ENCODE data around the gene NIPAL4.

NIPAL4 gene

DNA sequence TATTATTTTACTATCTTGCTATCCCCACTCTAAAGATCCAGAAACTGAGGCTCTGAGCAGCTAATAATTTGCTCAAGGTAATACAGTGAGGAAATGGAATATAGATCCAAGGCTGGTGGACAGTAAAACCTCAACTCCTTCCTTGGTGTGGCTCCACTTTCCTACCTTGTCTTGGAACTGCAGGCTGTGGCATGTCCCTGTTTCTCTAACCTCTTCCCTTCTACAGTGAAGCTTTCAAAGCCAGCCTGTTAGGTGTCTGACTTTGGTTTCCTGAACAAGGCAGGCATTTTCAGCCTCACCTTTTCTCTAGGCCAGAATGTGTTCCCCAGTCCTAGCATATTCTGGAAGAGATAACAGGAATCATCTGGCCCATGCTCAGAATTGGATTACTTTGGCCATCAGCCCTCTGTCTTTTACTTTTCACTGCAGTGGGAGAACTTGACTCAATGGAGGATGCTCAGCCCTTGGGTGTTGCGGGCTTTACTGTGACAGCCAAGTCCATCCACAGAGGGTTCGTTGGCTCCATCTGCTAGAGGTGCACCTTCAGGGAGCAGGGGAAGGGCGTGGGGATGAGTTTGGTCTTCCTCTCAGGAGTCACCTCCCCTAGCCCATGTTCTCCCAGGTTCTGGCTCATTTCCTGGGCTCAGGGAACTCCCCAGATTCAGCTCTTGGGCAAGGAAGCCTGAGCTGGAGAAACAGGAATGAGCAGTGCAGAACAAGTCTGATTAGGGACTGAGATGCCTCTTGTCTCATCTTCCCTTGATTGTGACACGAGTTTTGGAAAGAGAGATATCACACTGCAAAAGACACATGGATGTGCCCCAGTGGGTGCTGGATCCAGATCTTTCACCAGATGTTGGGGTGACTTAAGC lies 1.1 kb downstream of the NIPAL4 start:
- in situ Hi-C loops (cut with HindIII; ENCODE audit: low sequenced_read_pairs), result no loop called here

DNA sequence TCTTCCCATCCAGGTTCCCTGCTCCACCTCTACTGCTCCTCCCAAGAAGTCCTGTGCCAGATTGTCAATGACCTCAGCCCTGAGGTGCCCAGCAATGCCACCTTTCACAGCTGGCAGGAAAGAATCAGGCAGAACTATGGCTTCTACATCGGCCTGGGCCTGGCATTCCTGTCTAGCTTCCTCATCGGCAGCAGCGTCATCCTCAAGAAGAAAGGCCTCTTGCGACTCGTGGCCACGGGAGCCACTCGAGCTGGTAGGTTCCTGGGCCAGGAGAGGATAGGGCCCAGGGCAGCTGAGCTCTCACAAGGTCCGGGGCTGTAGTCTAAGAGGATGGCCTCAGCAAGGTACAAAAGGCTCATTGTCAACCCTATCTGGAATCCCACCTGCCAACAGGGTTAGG lies 3.1 kb downstream of the NIPAL4 start:
- in situ Hi-C loops (cut with HindIII; ENCODE audit: low sequenced_read_pairs), result no loop called here

DNA sequence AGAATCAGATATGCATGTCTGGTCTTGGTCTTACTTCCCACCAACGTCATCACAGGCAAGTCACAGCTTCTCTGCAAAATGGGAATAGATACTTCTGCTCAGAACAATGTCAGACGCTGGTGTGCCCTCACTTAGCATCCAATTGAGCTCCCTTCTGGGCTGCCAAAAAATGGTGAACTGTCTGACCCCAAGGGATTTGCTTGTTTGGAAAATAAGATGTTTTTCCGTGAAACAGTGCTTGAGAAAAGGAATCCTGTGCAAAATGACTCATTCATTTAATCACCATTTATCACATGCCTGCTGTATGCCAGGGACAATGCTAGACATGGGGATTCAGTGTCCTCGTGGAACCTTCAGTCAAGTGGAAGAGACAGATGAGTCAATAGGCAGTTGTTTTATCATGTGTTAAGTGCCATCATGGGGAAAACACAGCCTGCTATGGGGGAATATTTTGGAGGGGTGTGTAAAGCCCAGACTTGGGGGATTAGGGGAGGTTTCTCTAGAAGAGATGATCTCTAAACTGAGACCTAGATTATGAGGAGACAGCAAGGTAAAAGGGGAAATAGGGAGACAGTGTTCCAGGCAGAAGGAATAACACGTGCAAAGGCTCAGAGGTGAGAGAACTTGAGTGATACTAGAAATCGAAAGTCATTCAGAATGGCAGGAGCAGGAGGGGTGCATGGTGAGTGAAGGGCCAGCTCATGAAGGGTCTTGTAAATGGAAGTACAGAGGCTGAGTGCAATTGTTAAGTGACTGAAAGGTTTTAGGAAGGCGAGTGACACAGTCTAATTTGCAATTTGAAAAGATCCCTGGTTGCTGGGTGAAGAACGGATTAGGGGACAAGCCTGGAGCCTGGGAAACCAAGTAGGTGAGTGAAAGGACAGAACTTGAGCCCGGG lies 3.9 kb downstream of the NIPAL4 start:
- in situ Hi-C loops (cut with HindIII; ENCODE audit: low sequenced_read_pairs), result no loop called here

DNA sequence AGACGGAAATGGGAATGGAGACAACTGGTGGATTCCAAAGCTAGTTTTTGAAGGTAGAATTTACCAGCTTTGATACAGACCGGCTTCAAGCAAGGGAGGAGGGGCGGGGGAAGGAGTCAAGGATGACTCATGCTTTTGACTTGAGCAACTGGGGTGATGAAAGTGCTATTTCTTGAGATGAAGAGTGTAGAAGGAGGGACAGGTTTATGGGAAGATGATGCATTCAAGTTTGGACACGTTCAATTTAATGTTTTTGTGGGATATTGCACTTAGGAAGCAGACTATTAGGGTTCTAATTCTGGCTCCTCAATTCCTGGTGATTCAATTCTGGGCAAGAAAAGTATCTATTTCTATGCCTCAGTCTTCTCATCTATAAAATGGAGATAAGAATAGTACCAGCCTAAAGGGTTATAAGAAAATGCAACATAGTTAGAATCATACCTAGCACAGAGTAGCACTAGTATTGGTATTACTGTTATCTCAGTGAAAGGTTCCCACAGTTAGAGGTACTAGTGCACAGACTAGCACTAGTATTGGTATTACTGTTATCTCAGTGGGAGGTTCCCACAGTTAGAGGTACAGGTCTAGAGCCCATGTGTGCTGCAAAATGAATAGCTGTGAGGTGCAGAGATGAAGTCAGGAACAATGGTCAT lies 4.6 kb downstream of the NIPAL4 start:
- in situ Hi-C loops (cut with HindIII; ENCODE audit: low sequenced_read_pairs), result no loop called here

GRCh38 chr5:157468293-157468965 lies 8.4 kb downstream of the NIPAL4 start:
- in situ Hi-C loops (cut with HindIII; ENCODE audit: low sequenced_read_pairs), result no loop called here

- in situ Hi-C loops (cut with HindIII; ENCODE audit: low sequenced_read_pairs), result no loop called here
Observed at GRCh38 chr5:157469073-157469472, 9.1 kb downstream of the NIPAL4 start.

- in situ Hi-C loops (cut with HindIII; ENCODE audit: low sequenced_read_pairs), result no loop called here
Observed at GRCh38 chr5:157469687-157470086, 9.7 kb downstream of the NIPAL4 start.

GRCh38 chr5:157470631-157471030 lies 10.6 kb downstream of the NIPAL4 start:
- in situ Hi-C loops (cut with HindIII; ENCODE audit: low sequenced_read_pairs), result no loop called here

GRCh38 chr5:157471709-157472108 lies 11.7 kb downstream of the NIPAL4 start:
- in situ Hi-C loops (cut with HindIII; ENCODE audit: low sequenced_read_pairs), result no loop called here

DNA sequence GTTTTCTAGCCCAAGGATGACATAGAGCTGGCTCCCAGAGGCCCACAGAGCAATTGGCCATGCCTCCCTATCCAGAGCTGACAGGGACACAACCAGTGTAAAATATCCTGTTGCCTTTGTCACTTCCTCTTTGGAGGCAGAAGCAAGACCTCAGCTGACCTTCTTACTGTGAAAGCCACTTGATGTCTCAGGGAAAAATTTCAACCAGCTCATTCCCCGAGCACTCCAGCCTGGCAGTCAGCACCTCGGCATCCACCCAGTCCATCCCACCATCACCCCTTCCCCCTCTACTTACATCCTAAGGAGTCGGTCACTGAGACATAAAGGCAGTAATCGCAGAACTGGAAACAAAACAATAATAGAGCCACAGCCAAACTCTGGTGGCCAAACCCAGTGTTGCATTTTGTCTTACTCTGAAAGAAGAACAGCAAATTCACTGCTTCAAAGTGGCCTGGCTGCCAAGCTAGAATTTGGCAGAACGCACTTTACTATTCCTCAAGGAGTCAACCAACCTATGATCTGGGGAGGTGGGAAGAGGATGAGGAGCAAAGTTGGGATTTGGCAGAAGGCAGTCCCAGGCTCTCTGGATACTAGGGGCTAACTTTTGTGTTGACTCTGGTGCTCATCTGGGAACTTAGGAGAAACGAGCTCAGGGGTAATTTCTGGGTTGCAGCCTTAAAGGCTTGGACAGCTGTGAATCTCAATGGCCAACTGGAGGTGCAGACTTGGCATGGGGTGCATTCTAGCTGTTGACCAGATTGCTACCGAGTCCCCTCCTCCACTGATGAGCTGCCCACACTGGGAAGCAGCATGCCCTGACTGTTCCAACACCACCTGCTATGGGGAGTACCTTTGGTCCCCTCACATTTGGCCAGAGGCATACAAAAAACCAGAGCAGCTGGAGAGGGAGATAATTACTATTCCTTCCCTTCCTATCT lies 13.6 kb downstream of the NIPAL4 start:
- in situ Hi-C loops (cut with HindIII; ENCODE audit: low sequenced_read_pairs), result no loop called here

GRCh38 chr5:157475432-157475831 lies 15.4 kb downstream of the NIPAL4 start:
- in situ Hi-C loops (cut with HindIII; ENCODE audit: low sequenced_read_pairs), result loop anchor here (25.0 kb wide), 1 partner anchor 138 kb away; a partner anchor contains a TSS

- in situ Hi-C loops (cut with HindIII; ENCODE audit: low sequenced_read_pairs), result loop anchor here (25.0 kb wide), 1 partner anchor 140 kb away; a partner anchor contains a TSS
Observed at GRCh38 chr5:157476702-157477408, 16.8 kb downstream of the NIPAL4 start.

DNA sequence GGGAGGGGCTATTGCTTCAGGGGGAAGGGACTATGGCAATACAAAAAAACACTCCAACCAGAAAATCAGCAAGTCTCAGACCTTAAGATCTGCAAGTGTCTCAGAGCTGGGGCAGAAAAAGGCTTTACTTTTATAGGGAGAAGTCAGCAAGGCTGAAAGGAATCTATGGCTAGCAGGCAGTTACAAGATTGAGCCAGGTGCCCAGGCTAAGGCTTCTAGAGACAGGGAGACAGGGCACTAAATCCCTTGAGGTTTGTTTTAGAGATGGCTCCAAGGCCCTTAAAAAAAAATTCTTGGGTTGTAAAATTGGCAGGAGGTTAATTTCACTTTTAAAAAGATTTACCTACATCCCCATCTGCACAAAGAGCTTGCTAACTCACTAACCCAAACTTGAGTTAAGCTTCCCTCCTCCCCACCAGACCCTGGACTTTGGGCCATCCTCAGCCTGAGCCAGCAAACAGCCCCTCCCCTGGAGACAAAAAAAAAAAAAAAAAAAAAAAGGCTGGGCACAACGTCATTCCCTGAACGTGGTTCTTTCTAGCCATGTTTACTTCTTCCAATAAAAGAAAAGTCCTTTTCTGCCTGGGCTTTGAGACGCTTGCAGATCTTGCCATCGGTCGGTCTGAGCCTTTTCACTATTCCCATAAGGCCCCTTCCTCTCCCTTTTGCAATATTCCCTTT lies 17.9 kb downstream of the NIPAL4 start:
- in situ Hi-C loops (cut with HindIII; ENCODE audit: low sequenced_read_pairs), result loop anchor here (25.0 kb wide), 1 partner anchor 141 kb away; a partner anchor contains a TSS

- in situ Hi-C loops (cut with HindIII; ENCODE audit: low sequenced_read_pairs), result loop anchor here (25.0 kb wide), 1 partner anchor 141 kb away; a partner anchor contains a TSS
Observed at GRCh38 chr5:157478726-157479125, 18.7 kb downstream of the NIPAL4 start.

GRCh38 chr5:157479166-157479565 lies 19.2 kb downstream of the NIPAL4 start:
- in situ Hi-C loops (cut with HindIII; ENCODE audit: low sequenced_read_pairs), result loop anchor here (25.0 kb wide), 1 partner anchor 142 kb away; a partner anchor contains a TSS

DNA sequence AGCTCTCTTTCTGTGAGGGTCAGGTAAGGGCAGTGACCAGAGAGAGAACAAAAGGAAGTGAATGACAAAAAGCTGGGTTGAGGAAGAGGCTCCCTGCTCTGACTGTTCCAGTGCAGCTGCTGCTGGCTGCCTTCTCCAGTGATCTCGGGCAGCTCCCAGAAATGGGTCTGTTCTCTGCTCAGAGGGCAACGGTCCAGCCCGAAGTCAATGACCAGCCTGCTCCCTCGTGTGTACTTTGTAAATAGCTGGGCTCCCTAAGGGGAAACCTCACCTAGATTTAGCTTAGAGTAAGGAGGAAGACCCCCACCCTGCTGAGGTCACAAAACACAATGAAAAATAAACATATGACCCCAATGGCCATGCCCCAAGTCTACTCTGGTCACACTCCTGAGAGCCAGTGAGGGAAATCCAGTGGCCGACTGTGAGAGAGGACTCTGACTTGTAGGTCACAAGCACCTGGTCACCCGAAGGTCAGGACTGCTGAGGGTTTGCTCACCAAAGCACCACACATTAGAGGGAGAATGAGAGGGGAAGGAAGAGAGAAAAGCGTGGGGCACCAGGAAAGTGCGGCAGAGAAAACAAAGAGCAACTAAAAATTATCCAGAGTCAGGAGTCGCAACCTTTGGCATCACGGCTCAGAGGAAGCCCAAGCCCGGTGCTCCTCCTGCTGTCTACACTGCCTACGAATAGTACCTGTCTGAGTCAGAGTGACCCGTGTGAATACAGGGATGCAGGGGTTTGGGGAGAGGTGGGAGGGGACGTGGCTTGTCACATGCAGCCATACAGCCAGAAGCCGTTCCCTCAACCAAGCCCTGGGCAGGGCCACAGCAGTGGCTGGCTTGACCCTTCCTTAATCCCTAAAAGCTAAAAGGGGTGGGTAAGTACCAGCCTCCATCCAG lies 19.8 kb downstream of the NIPAL4 start:
- in situ Hi-C loops (cut with HindIII; ENCODE audit: low sequenced_read_pairs), result loop anchor here (25.0 kb wide), 1 partner anchor 143 kb away; a partner anchor contains a TSS

DNA sequence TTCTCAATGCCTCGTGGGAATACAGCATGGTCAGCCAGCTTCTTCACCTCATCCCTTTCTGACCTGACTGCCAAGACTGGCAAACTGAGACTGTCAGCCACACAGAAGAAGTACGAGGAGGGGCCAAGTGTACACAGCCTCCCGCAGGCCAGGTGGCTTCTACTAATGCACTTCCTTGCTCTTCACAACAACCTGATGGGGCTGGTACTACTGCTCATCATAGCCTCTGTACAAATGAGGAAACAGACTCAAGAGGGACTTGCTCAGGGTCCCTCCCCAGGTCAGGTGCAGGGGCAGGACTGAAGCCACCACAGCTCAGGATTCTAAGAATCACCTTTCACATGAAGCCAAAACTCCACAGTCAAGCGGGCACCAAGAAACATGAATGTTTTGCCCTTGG lies 21.3 kb downstream of the NIPAL4 start:
- in situ Hi-C loops (cut with HindIII; ENCODE audit: low sequenced_read_pairs), result loop anchor here (25.0 kb wide), 1 partner anchor 144 kb away; a partner anchor contains a TSS

Measured in DLD1 (cell line).